Naive B cell (primary cell): ENCODE data around the gene PPIL1. TPM values are rescaled to one million over a fixed set of nuclear protein-coding genes. Genes with fewer than 3 reads are reported as not detected.
"Not testable (repeated sequence)": the region's sequence is repeated elsewhere in the genome, so short reads cannot be mapped to it uniquely, and the experiment has no call there.

ENCODE experiments used
- ATAC-seq, 2 donors: fragments of 150-1000 bp; cut with Tn5 transposase; 2 replicates each; pipeline ENCODE4 v1.10.0; 2021; ENCODE audit warnings: low read depth in 2 of 2, mild to moderate bottlenecking in 2 of 2, moderate library complexity in 2 of 2
- DNase-seq: peaks from one replicate; pipeline ENCODE4 v3.0.0; 2022
- H3K27ac Mint-ChIP-seq, 6 donors: one replicate each; pipeline ENCODE4 v1.8.0; 2020 to 2022; ENCODE audit warnings: mild to moderate bottlenecking in 6 of 6, mixed read lengths in 6 of 6, moderate library complexity in 5 of 6, inconsistent platforms in 2 of 6
- H3K27me3 Mint-ChIP-seq, 3 donors: one replicate each; pipeline ENCODE4 v1.8.0; 2021 to 2022; ENCODE audit warnings: mixed read lengths in 3 of 3, mild to moderate bottlenecking in 1 of 3
- H3K36me3 Mint-ChIP-seq, 2 donors: one replicate each; pipeline ENCODE4 v1.8.0; 2020 to 2022; ENCODE audit warnings: mixed read lengths in 2 of 2, inconsistent platforms in 1 of 2, mild to moderate bottlenecking in 1 of 2
- H3K4me1 Mint-ChIP-seq, 3 donors: one replicate each; pipeline ENCODE4 v1.8.0; 2020 to 2022; ENCODE audit warnings: mixed read lengths in 3 of 3, inconsistent platforms in 1 of 3, mild to moderate bottlenecking in 1 of 3, moderate library complexity in 1 of 3
- H3K4me3 Mint-ChIP-seq, 8 donors: one replicate each; pipeline ENCODE4 v1.8.0; 2020 to 2022; ENCODE audit warnings: mild to moderate bottlenecking in 8 of 8, mixed read lengths in 8 of 8, moderate library complexity in 8 of 8, inconsistent platforms in 2 of 8
- H3K9me3 Mint-ChIP-seq, 7 donors: one replicate each; pipeline ENCODE4 v1.8.0; 2020 to 2022; ENCODE audit warnings: mixed read lengths in 7 of 7, mild to moderate bottlenecking in 5 of 7, inconsistent platforms in 2 of 7, moderate library complexity in 1 of 7
- polyA plus RNA-seq, 6 donors: library from polyadenylated mRNA; unstranded; fragments of 300-500 nt; fragmentation: Illumina TruSeq; gene quantifications; one replicate each; pipeline ENCODE4 v1.2.3, GENCODE V29; 2021; ENCODE audit warnings: low read depth in 6 of 6

Gene PPIL1
- polyA plus RNA-seq, 6 donors from 2014 or later, result 4.9 to 12.2 (median 6.8) TPM

DNA sequence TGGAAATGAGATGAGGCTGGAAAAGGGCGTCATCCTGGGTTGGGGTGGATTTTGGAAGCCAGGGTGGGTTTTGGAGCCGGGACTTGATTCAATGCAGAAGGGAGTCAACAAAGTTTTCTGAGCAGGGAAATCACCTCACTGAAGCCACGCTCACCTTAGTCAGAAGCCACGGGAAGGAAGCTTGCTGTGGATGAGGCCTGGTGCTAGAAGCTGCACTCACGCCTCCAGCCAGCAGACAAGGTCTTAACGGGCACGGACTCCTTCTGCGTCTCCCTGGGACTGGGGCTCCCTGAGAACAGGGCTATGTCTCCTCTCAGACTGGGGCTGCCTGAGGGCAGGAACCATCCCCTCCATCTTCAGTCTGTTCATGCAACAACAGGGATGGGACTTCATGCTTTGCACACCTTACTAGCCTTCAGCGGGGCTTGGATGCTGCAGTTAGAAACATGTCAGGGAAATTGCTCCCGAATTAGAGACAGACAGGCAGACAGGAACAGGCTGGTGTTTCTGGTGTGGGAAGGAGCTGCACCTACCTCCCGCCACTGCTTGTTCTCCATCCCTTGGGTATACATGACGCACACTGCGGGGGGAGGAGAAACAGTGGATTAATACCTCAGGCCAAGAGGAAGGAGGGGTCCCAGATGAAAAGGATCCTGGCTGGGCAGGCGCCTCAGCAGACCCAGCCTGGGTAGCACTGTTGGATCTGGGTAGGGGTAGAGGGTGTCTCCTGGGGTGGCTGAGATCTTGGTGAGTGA is 52.8 kb downstream of the PPIL1 start:
- DNase-seq (no peak), ATAC-seq (no peak)
- Mint-ChIP-seq H3K4me3 (peak overlapping the region in 1 of 8 donors; percentile 16), H3K27me3 (peaks cover 18 to 29% (median 22%) of the 10 kb centered on the region in 3 donors), H3K36me3 (no peaks in the 10 kb centered on the region), H3K27ac (no peak overlapping the region), H3K9me3 (peaks cover 0 to 3% (median 0%) of the 10 kb centered on the region in 7 donors), H3K4me1 (peaks cover 0 to 6% (median 1%) of the 10 kb centered on the region in 3 donors)

DNA sequence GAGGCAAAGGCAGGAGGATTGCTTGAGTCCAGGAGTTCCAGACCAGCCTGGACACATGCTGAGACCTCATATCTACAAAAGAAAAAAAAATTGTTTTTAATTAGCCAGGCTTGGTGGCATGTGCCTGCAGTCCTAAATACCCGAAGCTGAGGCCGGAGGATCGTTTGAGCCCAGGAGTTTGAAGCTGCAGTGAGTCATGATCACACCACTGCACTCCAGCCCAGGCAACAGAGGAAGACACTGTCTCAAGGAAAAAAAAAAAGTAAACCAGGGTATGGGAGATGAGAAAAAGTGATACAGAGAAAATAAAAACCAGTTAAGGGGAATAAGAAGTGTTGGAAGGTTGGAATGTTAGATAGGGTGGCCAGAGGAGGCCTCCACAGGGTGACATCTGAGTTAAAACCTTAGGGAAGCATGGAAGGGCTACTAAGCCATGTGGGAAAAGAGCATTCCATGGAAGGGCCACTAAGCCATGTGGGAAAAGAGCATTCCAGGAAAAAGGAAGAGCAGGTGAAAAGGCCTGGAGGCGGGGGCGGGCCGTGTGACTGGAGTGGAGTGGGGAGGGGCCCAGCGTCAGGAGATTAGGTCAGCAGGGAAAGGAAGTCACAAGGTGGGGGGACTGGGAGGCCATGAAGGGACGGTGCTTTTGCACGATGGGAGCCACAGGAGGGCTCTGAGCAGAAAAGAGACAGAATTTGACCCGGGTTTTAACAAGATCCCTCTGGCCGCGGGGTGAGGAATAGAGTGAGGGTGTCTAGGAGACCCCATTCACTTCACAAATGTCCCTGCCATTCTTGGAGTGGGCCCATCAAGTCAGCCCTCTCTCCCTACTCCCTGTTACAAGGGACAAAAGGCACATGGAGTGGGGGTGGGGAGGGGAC is 53.7 kb downstream of the PPIL1 start:
- H3K9me3 Mint-ChIP-seq, result peaks cover 0 to 3% (median 0%) of the 10 kb centered on the region in 7 donors
- no peaks in the 10 kb centered on the region for H3K36me3 Mint-ChIP-seq
- ATAC-seq (no peak), DNase-seq (no peak)
- no peak overlapping the region for H3K27ac Mint-ChIP-seq
- H3K4me3 Mint-ChIP-seq, result no peak overlapping the region
- peaks cover 0 to 1% (median 0%) of the 10 kb centered on the region in 3 donors for H3K4me1 Mint-ChIP-seq
- peaks cover 10 to 22% (median 17%) of the 10 kb centered on the region in 3 donors for H3K27me3 Mint-ChIP-seq

DNA sequence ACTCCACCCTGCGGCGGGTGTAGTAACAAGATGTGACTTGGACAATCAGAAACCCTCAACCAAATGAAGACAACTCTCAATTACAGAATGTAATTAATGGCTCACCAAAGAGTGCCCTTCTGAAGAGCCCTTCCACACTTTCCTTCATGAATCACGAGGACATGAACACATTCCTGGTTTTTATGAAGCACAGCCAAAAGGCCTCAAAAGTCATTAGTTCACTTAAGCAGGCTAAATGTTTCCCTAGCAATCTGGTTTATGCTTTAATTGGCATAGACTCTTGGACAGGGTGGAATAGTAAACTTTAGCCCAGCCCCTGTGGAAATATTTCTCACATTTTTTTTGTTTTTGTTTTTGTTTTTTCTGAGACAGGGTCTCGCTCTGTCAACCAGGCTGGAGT is 55.8 kb downstream of the PPIL1 start:
- Mint-ChIP-seq H3K4me1 (peaks cover 0 to 1% (median 0%) of the 10 kb centered on the region in 3 donors), H3K9me3 (peaks cover 0 to 2% (median 0%) of the 10 kb centered on the region in 7 donors), H3K27ac (no peak overlapping the region), H3K36me3 (no peaks in the 10 kb centered on the region), H3K4me3 (no peak overlapping the region), H3K27me3 (peaks cover 0 to 7% (median 3%) of the 10 kb centered on the region in 3 donors)
- ATAC-seq, result no peak
- no peak for DNase-seq

DNA sequence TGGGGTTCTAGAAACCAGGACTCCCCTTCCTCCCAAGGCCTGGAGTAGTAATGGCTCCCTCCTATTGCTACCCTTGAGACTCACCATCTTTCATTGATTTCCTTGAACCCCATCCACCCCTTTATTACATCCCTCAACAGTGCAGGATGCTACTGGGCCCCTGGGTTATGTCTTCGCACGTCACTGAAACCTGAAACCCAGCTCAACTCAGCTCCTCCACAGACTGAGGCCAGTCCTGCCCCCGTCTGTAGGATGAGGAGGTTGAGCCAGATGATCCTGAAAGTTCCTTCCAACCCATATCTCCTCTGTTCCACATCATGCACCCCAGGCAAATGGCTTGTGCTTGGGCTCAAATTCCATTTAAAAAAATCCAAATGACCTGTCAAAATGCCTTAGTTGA is 56.8 kb downstream of the PPIL1 start:
- Mint-ChIP-seq H3K4me3 (no peak overlapping the region), H3K4me1 (peaks cover 0 to 1% (median 0%) of the 10 kb centered on the region in 3 donors), H3K27ac (no peak overlapping the region), H3K27me3 (peaks cover 0 to 7% (median 2%) of the 10 kb centered on the region in 3 donors), H3K9me3 (peaks cover 0 to 2% (median 0%) of the 10 kb centered on the region in 7 donors), H3K36me3 (no peaks in the 10 kb centered on the region)
- DNase-seq (no peak), ATAC-seq (no peak)

DNA sequence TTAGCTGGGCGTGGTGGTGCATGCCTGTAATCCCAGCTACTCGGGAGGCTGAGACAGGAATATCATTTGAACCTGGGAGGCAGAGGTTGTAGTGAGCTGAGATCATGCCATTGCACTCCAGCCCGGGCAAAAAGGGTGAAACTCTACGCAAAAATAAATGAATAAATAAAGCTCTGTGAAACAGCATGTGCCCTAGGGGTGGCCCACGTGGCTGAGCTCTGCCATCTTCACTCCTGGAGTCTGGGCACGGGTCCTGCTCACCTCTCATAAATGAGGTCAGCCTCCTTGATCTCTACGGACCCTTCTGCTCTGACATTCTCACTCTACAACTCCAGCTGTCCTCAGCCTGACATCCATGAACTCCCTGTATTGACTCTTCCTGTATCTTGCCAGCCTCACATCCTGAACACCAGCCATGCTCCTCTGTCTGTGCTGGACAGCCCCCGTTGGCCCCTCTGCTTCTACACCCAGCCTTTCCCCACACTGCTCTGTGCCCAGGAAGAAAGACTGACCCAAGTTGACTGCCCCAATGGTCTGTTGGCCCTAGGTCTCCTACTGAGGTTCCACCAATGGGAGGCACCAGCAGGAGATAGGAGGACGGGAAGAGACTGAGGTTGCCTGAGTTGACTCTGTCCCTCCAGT is 57.3 kb downstream of the PPIL1 start:
- Mint-ChIP-seq H3K4me3 (no peak overlapping the region), H3K9me3 (peaks cover 0 to 2% (median 0%) of the 10 kb centered on the region in 7 donors), H3K4me1 (peaks cover 0 to 1% (median 0%) of the 10 kb centered on the region in 3 donors), H3K36me3 (no peaks in the 10 kb centered on the region), H3K27me3 (peaks cover 0 to 7% (median 0%) of the 10 kb centered on the region in 3 donors), H3K27ac (peak overlapping the region in 1 of 6 donors; percentile 1)
- no peak for ATAC-seq
- no peak for DNase-seq

DNA sequence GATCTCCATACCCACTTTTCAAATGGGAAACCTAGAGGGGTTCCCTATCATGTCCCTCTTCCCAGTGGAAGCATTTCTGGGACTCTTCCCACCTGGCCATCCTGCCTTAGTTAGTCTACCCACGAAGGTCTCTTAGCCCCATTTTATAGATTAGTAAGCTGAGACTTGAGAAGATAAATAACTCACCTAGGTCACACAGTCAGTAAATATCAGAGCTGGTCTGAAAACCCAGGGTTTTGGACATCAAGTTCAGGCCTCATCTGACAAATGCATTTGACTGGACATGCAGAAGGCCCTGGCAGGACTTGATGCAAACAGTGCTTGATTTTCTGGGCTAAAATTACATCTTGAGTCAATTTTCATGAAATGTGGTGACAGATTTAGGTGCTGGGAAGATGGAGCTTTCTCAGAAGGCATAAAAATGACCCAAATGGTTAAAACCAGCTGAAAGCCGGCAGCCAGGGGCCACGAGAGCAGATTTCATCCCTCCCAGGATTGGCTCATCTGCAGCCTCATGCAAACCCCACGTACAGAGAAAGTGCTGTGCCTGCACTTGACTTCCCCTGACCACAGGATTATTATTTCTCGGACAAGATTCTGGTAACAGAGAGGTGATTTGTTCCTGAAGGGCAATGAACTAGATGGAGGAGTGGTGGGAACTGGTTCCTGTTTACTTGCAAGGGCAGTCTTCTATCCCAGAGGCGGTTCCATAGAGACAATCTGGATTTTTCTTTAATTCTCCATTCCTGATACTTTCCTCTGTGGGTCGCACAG is 58.5 kb downstream of the PPIL1 start:
- peaks cover 0 to 2% (median 0%) of the 10 kb centered on the region in 7 donors for H3K9me3 Mint-ChIP-seq
- peaks cover 0 to 1% (median 0%) of the 10 kb centered on the region in 3 donors for H3K4me1 Mint-ChIP-seq
- DNase-seq (no peak), ATAC-seq (no peak)
- no peaks in the 10 kb centered on the region for H3K36me3 Mint-ChIP-seq
- no peak overlapping the region for H3K4me3 Mint-ChIP-seq
- no peak overlapping the region for H3K27ac Mint-ChIP-seq
- peaks cover 0 to 6% (median 0%) of the 10 kb centered on the region in 3 donors for H3K27me3 Mint-ChIP-seq

DNA sequence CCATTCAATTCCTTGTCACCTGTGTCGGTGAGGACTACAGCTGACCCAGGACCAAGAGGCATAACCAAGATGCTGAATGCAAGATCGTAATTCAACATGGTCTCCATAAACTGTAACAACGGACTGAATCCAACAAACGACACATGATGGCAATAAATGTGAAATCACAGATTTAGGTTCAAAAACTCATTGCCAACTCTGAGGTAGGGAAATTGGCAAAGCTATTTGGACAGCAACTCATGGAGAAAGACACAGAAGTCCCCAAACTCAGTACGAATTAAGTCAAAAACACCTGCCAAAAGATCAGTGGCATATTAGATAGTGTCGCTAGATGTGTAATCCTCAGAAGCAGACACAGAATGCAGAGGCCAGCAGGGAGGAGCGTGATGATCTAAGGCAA is 60.4 kb downstream of the PPIL1 start:
- H3K4me3 Mint-ChIP-seq, result no peak overlapping the region
- peaks cover 0 to 2% (median 0%) of the 10 kb centered on the region in 7 donors for H3K9me3 Mint-ChIP-seq
- peaks cover 0 to under 1% (median 0%) of the 10 kb centered on the region in 3 donors for H3K4me1 Mint-ChIP-seq
- ATAC-seq (no peak), DNase-seq (no peak)
- no peaks in the 10 kb centered on the region for H3K36me3 Mint-ChIP-seq
- H3K27me3 Mint-ChIP-seq, result peaks cover 0 to 6% (median 5%) of the 10 kb centered on the region in 3 donors
- no peak overlapping the region for H3K27ac Mint-ChIP-seq

DNA sequence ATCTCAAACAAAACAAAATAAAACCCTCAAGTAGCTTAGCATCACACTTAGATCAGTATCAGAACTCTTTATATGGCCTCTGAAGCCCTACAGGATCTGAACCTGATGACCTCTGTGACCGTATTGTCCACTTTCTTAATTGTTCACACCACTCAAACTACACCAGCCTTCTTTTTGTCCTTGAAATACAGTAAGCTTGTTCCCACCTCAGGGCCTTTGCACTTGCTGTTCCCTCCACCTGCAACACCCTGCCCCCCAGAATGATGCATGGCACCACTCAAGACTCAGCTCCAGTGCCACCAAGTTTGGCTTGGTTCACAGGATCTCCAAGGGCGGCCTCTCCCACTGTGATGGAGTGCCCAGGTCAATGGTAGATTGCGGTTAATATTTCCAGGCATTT is 61.1 kb downstream of the PPIL1 start:
- H3K27me3 Mint-ChIP-seq, result peaks cover 0 to 13% (median 12%) of the 10 kb centered on the region in 3 donors
- peaks cover 0 to 2% (median 0%) of the 10 kb centered on the region in 7 donors for H3K9me3 Mint-ChIP-seq
- ATAC-seq (no peak), DNase-seq (no peak)
- H3K27ac Mint-ChIP-seq, result no peak overlapping the region
- no peak overlapping the region for H3K4me3 Mint-ChIP-seq
- H3K36me3 Mint-ChIP-seq, result no peaks in the 10 kb centered on the region
- H3K4me1 Mint-ChIP-seq, result no peaks in the 10 kb centered on the region

DNA sequence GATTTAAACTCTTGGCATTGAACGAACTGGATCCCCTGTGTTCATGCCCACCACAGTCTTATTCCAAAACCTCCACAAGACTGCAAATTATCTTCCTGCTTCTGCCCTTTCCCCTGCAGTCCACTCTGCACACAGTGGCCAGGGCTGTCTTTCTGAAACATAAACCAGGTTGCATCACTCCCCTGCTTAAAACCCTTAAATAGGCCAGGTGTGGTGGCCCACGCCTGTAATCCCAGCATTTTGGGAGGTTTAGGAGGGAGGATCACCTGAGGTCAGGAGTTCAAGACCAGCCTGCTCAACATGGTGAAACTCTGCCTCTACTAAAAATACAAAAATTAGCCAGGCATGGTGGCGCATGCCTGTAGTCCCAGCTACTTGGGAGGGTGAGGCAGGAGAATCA is 61.6 kb downstream of the PPIL1 start:
- H3K9me3 Mint-ChIP-seq, H3K4me3 Mint-ChIP-seq, DNase-seq, H3K4me1 Mint-ChIP-seq, H3K36me3 Mint-ChIP-seq, H3K27ac Mint-ChIP-seq, ATAC-seq: not testable (repeated sequence)
- H3K27me3 Mint-ChIP-seq, result peaks cover 0 to 17% (median 16%) of the 10 kb centered on the region in 3 donors

DNA sequence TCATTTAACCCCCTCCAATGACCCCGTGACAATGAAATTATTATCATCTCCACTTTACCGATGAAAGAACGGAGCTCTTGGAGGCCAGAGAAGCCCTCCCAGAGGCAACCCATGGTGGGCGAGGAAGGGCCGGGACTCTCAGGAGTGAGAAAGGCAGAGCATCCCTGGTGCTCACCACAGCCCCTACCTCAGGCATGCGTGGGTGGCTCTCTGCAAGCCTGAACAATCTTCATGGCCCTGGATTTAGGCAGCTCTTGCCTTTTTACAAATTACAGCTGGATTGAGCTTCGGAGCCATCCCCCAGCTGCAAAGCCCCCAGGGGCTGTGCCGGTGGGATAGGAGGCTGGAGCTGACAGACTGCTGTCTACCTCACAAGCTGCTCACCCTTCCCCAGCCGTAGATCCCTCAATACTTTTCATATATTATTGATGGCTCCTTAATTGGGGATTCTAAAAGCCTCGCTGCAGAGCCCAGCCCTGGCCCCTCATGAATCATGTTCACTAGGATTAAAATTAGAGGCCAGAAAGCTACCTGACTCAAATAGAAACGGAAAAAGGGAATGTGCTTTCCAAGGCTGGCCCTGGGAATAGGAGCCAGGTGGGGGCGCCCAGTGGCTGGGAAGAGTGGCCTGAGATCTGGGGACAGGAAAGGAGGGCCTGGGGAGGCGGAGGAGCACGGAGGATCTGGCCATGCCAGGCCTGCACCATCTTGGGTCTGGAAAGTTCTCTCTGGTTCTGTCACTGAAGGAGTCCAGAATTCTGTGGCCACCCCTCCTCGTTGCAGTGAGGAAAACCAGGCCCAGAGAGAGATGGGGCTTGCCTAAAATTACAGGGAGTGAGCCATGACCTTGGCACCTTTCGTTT is 64.4 kb downstream of the PPIL1 start:
- H3K4me3 Mint-ChIP-seq, result no peak overlapping the region
- H3K27ac Mint-ChIP-seq, result no peak overlapping the region
- DNase-seq (no peak), ATAC-seq (no peak)
- no peaks in the 10 kb centered on the region for H3K36me3 Mint-ChIP-seq
- peaks cover 0 to 2% (median 0%) of the 10 kb centered on the region in 7 donors for H3K9me3 Mint-ChIP-seq
- H3K4me1 Mint-ChIP-seq, result no peaks in the 10 kb centered on the region
- H3K27me3 Mint-ChIP-seq, result peaks cover 0 to 32% (median 28%) of the 10 kb centered on the region in 3 donors

DNA sequence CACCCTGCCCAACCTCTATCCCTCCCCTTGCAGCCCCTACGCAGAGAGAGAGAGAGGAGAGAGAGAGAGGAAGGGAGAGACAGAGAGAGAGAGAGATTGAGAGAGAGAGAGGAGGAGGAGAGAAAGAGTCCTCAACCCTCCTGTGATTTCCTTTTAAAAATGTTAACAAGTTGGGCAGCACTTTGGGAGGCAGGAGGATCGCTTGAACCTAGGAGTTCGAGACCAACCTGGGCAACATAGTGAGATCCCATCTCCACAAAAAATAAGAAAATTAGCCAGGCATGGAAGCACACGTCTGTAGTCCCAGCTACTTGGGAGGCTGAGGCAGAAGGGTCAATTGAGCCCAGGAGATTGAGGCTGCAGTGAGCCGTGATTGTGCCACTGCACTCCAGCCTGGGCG is 65.4 kb downstream of the PPIL1 start:
- Mint-ChIP-seq H3K4me3 (no peak overlapping the region), H3K36me3 (no peaks in the 10 kb centered on the region), H3K9me3 (peaks cover 0 to 2% (median 0%) of the 10 kb centered on the region in 7 donors), H3K27me3 (peaks cover 4 to 41% (median 38%) of the 10 kb centered on the region in 3 donors), H3K27ac (no peak overlapping the region), H3K4me1 (no peaks in the 10 kb centered on the region)
- ATAC-seq, result no peak
- DNase-seq, result no peak

DNA sequence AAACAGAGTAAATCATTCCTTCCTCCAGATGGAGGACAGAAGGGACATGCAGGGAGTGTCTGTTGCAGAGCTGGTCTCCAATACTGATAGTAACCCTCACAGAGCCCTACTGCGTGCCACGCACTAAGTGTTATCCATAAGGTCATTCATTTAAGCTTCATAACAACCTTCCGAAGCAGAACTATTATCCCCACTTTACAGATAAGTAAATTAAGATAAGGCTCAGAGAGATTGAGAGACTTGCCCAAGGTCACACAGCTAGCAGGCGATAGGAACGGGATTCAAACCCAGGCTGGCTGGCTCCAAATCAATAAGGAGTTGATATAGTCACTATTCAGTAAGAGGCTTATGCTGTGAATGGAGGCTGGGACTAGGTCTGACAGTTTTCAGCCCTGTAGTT is 66.0 kb downstream of the PPIL1 start:
- Mint-ChIP-seq H3K27ac (no peak overlapping the region), H3K27me3 (peaks cover 4 to 41% (median 38%) of the 10 kb centered on the region in 3 donors), H3K36me3 (no peaks in the 10 kb centered on the region), H3K9me3 (no peaks in the 10 kb centered on the region), H3K4me3 (no peak overlapping the region), H3K4me1 (no peaks in the 10 kb centered on the region)
- no peak for DNase-seq
- no peak for ATAC-seq
